Activated T-cell treated with anti-CD3 and anti-CD28 coated beads, Interleukin-2, amount 50 U/mL, for 24 hours (primary cell): ENCODE data around the gene PRR35.
"Not testable (repeated sequence)": the region's sequence is repeated elsewhere in the genome, so short reads cannot be mapped to it uniquely, and the experiment has no call there.

Experiments used
- DNase-seq: peaks from one replicate; pipeline ENCODE4 v3.0.0-alpha.2; 2020
- H3K27ac Mint-ChIP-seq: 2 replicates; pipeline ENCODE4 v1.8.0; 2020; ENCODE audit warnings: mild to moderate bottlenecking, mixed read lengths
- H3K27me3 Mint-ChIP-seq: 2 replicates; pipeline ENCODE4 v1.8.0; 2020; ENCODE audit warnings: mixed read lengths
- H3K36me3 Mint-ChIP-seq: 2 replicates; pipeline ENCODE4 v1.8.0; 2020; ENCODE audit warnings: low read depth, mixed read lengths
- H3K4me1 Mint-ChIP-seq: 2 replicates; pipeline ENCODE4 v1.8.0; 2020; ENCODE audit warnings: low read depth, mixed read lengths
- H3K4me3 Mint-ChIP-seq: 2 replicates; pipeline ENCODE4 v1.8.0; 2020; ENCODE audit warnings: mild to moderate bottlenecking, moderate library complexity, mixed read lengths
- H3K9me3 Mint-ChIP-seq: 2 replicates; pipeline ENCODE4 v1.8.0; 2020; ENCODE audit warnings: mixed read lengths

PRR35 gene

DNA sequence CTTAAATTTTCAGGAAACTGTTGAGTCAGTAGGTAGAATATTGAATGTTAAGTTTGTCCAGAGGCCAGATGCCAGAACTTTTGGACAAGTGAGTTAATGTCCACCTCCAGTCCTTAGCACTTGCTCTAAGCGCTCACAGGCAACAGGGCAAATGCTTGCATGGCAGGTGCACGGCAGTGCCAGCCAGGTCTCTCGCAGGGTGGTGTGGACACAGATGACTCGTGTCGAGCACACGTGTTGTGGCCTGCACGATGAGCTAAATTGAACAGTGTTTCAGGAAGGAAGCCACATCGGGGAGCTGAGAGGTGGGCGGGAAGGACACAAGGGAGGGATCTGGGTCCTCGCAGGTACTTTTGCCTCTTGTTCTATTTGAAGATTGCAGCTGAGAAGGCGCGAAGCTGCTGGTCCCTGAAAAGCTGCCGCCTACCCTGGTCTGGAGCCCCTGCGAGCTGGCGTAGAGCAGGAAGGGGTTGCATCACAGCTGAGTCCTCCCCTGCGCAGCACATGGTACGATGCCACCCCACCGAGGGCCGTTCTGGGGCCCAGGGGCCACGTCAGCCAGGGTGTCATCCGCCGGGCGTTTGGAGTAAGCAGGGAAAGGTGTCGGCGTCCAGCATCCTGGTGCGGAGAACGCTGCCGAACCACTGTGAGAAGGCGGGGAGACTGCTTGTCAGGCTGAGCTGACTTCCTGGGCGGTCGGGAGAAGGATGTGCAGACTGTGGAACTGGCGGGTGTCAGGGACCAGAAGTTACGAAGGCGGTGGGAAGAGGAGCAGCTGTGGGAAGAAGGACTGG is 35.9 kb downstream of the PRR35 start:
- H3K36me3 Mint-ChIP-seq = peaks cover 32% of the 10 kb centered on the region
- no peak for DNase-seq
- H3K27ac Mint-ChIP-seq = peak overlapping the region; percentile 58
- no peaks in the 10 kb centered on the region for H3K9me3 Mint-ChIP-seq
- H3K4me1 Mint-ChIP-seq = peaks cover 31% of the 10 kb centered on the region
- H3K4me3 Mint-ChIP-seq = no peak overlapping the region
- H3K27me3 Mint-ChIP-seq = no peaks in the 10 kb centered on the region

DNA sequence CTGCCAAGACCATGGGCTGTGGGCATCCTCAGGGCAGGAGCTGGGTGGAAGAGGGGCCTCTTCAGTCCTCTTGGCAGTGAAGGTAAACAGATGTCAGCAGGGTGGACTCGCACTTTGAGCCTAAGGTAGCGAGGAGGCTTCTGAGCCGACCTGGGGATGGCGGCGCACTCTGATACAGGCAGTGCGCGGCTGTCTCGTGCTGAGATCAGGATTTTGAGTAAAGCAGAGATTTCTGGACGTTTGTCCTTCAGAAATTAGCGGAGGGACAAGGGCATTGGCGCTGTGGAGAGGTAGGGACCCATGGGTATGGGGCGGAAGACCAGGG is 36.5 kb downstream of the PRR35 start:
- H3K4me1 Mint-ChIP-seq = peaks cover 31% of the 10 kb centered on the region
- H3K36me3 Mint-ChIP-seq = peaks cover 35% of the 10 kb centered on the region
- no peak overlapping the region for H3K27ac Mint-ChIP-seq
- no peak overlapping the region for H3K4me3 Mint-ChIP-seq
- no peak for DNase-seq
- H3K27me3 Mint-ChIP-seq = no peaks in the 10 kb centered on the region
- no peaks in the 10 kb centered on the region for H3K9me3 Mint-ChIP-seq

DNA sequence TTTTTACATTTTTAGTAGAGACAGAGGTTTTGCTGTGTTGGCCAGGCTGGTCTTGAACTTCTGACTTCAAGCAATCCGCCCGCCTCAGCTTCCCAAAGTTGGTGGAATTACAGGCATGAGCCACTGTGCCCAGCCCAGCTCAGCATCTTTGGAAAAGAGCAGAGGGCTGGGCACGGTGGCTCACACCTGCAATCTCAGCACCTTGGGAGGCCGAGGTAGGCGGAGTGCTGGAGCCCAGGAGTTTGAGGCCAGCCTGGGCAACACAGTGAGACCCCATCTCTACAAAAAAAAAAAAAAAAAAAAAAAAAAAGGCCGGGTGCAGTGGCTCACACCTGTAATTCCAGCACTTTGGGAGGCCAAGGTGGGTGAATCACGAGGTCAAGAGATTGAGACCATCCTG is 37.5 kb downstream of the PRR35 start:
- H3K4me3 Mint-ChIP-seq, H3K27me3 Mint-ChIP-seq, H3K27ac Mint-ChIP-seq, DNase-seq, H3K9me3 Mint-ChIP-seq: not testable (repeated sequence)
- Mint-ChIP-seq H3K36me3 (peaks cover 35% of the 10 kb centered on the region), H3K4me1 (peaks cover 24% of the 10 kb centered on the region)

DNA sequence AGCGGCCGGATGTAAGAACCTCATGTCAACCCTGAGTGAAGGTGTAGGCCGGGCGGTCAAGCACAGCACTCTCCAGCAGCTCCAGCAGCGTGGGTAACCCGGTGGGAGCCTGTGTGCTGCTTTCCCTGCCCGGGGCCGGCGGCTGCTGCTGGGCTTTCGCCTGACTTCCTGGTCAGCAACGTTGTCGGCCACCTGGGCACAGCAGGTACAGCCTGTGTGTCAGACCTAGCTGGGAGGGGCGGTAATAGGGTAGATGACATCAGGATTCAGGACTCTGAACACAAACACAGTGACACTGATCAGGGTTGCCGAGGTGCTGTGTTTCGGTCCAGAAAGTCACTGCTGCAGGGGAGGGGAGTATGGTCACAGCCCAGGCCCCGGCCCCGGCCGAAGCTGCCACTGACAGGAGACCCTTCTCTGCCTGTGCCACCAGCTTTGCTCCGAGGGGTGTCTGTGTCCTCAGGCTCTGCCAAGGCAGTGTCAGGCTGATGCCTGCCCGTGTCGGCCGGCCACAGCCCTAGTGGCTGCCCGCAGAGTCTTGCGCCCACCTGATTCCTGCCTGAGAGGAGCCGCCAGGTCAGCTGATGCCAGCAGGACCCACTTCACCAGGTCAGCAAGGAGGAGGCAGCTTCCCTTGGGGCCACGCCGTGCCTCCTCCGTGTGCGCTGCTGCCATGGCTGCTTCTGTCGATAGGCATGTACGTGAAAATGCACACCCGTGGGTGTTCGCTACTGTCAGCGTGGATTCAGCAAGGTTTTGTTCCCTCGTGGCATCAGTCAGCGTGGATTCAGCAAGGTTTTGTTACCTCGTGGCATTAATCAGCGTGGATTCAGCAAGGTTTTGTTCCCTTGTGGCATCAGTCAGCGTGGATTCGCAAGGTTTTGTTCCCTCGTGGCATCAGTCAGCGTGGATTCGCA is 38.9 kb downstream of the PRR35 start:
- H3K27me3 Mint-ChIP-seq = no peaks in the 10 kb centered on the region
- no peaks in the 10 kb centered on the region for H3K9me3 Mint-ChIP-seq
- H3K36me3 Mint-ChIP-seq = peaks cover 30% of the 10 kb centered on the region
- H3K27ac Mint-ChIP-seq = no peak overlapping the region
- H3K4me1 Mint-ChIP-seq = peaks cover 21% of the 10 kb centered on the region
- no peak overlapping the region for H3K4me3 Mint-ChIP-seq
- DNase-seq = no peak

DNA sequence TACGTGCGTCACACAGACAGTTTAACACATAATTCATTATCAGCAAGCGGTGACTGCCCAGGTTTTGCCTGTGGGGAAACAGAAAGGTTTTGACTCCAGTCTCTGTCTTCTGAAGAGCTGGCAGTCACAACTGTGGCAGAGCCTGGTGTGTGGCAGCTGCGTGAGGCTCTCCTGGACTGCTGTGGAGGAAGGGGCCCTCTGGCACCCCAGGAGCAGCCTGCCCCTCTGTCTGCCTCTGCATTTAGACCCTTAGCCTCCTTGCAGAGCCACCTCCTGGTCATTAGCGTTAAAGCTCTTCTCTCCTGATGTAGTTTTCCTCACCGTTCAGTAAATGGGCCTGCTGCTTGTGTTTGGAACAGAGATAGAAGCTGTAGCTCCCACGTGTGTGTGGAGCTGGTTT is 40.6 kb downstream of the PRR35 start:
- no peaks in the 10 kb centered on the region for H3K9me3 Mint-ChIP-seq
- no peak overlapping the region for H3K4me3 Mint-ChIP-seq
- no peak overlapping the region for H3K27ac Mint-ChIP-seq
- H3K36me3 Mint-ChIP-seq = peaks cover 33% of the 10 kb centered on the region
- H3K4me1 Mint-ChIP-seq = peaks cover 21% of the 10 kb centered on the region
- H3K27me3 Mint-ChIP-seq = no peaks in the 10 kb centered on the region
- DNase-seq = no peak

DNA sequence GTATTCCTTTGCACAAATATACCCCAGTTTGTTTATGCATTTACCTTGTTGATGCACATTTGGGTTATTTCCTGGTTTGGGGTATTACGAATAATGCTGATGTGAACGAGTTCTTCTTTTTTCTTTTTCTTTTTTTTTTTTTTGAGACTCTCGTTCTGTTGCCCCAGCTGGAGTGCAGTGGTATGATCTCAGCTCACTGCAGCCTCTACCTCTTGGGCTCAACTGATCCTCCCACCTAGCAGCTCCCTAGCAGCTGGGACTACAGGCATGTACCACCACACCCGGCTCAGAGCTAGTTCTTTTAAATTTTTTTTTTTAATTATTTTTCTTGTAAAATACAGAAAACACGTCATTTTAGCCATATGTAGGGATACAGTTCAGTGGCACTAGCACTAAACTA is 43.7 kb downstream of the PRR35 start:
- Mint-ChIP-seq H3K27ac (no peak overlapping the region), H3K9me3 (no peaks in the 10 kb centered on the region)

DNA sequence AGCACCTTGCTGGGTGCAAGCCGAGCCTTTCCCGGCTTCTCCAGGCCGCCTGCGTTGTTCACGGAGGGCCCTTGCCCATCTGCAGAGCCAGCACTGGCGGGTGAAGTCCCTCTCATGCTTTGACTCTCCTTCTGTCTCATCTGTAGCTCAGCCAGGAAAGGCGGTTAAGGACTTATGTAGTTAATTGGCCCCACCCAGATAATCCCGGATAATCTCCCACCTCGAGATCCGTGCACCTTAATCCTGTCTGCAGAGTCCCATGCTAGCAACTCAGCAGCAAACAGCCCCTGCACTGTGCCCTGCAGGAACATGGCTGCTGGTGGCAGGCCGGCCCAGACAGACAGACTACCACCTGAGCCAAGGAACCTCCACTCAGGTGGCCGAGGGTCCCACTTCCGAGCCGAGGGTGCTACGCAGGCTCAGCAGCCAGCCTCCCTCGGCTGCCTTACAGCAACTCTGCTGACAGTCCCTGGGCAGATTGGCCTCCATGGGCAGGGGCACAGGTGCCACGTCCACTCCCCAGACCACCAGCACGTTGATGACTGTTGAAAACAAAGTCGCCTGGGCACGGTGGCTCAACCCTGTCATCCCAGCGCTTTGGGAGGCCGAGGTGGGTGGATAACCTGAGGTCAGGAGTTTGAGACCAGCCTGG is 46.6 kb downstream of the PRR35 start:
- Mint-ChIP-seq H3K27ac (no peak overlapping the region), H3K9me3 (no peaks in the 10 kb centered on the region), H3K4me1 (peaks cover 31% of the 10 kb centered on the region), H3K36me3 (peaks cover 3% of the 10 kb centered on the region), H3K27me3 (no peaks in the 10 kb centered on the region), H3K4me3 (no peak overlapping the region)
- DNase-seq = no peak

More for the DNA sequence above, 43.7 kb downstream of the PRR35 start:
- Mint-ChIP-seq H3K27me3 (no peaks in the 10 kb centered on the region), H3K36me3 (peaks cover 14% of the 10 kb centered on the region), H3K4me3 (no peak overlapping the region), H3K4me1 (peaks cover 26% of the 10 kb centered on the region)
- DNase-seq = no peak

DNA sequence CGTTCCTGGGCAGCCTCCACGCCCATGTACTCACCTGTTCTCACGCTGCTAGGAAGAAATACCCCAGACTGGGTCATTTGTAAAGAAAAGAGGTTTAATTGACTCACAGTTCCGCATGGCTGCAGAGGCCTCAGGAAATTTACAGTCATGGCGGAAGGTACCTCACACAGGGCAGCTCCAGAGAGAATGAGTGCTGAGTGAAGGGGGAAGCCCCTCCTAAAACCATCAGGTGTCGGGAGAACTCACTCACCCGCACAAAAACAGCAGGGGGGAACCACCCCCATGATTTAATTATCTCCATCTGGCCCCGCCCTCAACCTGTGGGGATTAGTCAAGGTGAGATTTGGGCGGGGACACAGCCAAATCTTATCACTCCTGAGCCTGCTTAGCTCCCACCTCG is 47.8 kb downstream of the PRR35 start:
- no peaks in the 10 kb centered on the region for H3K9me3 Mint-ChIP-seq
- H3K4me1 Mint-ChIP-seq = peaks cover 28% of the 10 kb centered on the region
- H3K36me3 Mint-ChIP-seq = peaks cover 3% of the 10 kb centered on the region
- H3K4me3 Mint-ChIP-seq = no peak overlapping the region
- H3K27me3 Mint-ChIP-seq = no peaks in the 10 kb centered on the region
- peak; percentile 45 for DNase-seq
- peak overlapping the region; percentile 89 for H3K27ac Mint-ChIP-seq

DNA sequence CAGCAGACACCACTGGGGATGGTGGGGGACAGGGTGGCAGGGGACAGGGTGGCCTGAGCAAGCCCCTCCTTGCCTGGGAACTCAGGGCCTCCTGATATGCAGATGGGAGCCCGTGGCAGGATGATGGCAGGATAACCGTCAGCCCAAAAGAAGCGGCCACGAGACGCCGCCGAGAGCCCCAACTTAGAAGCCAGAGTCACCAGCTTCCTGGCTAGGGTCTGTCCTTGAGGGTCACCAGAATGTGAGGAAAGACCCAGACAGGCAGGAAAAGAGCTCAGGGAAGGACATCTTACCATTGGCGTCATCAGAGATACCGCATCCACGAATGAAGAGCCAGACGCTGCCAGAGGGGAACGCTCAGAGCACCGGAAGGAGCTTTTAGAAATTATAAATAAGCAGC is 49.1 kb downstream of the PRR35 start:
- Mint-ChIP-seq H3K27ac (peak overlapping the region; percentile 7), H3K4me3 (no peak overlapping the region), H3K27me3 (no peaks in the 10 kb centered on the region), H3K9me3 (no peaks in the 10 kb centered on the region), H3K4me1 (peaks cover 22% of the 10 kb centered on the region), H3K36me3 (peaks cover 3% of the 10 kb centered on the region)
- DNase-seq = no peak

DNA sequence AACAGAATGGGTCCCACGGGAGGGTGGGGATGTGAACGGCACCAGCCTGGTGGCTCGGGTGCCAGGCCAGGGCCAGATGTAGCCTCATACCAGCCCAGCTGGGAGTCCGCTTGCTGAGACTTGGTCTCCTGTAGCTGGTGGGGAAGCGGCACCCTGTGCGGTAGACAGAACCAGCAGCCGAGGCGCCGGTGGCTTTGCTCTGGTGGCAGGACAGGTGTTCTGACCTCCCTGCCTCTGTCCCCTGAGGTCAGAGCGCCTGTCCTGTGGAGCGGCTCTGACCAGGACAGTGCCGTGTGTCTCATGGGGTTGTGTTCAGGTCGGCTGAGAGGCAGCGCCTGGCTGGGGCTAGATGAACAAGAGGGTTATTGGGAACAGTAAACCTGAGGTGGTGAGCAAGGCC is 49.8 kb downstream of the PRR35 start:
- H3K4me3 Mint-ChIP-seq = no peak overlapping the region
- H3K27ac Mint-ChIP-seq = peak overlapping the region; percentile 7
- no peak for DNase-seq
- H3K4me1 Mint-ChIP-seq = peaks cover 20% of the 10 kb centered on the region
- no peaks in the 10 kb centered on the region for H3K9me3 Mint-ChIP-seq
- no peaks in the 10 kb centered on the region for H3K27me3 Mint-ChIP-seq
- peaks cover 4% of the 10 kb centered on the region for H3K36me3 Mint-ChIP-seq

DNA sequence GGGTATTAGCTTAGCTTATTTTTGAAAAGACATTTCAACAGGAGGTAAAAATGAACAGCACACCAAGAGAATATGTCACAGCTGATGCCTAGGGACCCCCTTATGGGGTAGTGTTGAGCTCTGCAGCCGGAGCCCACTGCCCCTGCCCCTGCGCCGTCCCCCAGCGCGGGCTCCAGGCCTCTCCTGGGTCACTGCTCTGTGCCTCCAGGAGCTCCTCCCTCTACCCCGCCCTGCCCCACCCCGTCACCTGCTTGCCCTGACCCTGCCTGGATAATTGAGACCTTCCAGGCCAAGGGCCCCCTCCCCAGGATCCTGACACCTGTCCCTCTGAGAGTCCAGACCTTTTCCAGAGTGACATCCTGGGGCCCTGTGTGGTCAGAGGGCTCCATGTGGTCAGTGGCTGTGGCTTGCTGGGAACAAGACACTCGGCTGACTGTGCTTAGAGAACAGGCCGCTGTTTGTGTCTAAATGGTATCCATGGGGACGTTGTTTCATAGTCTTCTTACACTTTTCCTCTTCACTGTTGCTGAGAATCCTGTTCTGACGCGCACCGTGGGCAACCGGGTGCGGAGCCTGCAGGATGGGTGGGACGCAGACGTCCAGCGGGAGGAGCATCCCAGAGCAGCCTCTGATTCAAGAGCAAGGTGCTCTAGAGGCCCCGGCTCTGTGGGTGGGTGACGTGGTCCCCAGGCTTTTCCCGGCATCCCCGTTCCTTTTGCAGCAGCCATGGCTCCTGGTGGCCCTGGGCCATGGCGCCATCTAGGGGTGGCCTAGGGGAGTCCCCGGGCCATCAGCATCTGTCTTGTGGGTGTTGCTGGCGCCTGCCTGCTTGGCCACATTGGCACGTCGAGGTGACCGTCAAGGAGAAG is 50.6 kb downstream of the PRR35 start:
- no peak overlapping the region for H3K4me3 Mint-ChIP-seq
- H3K4me1 Mint-ChIP-seq = peaks cover 17% of the 10 kb centered on the region
- peak; percentile 77 for DNase-seq
- H3K27me3 Mint-ChIP-seq = no peaks in the 10 kb centered on the region
- H3K27ac Mint-ChIP-seq = peak overlapping the region; percentile 72
- peaks cover 2% of the 10 kb centered on the region for H3K36me3 Mint-ChIP-seq
- H3K9me3 Mint-ChIP-seq = no peaks in the 10 kb centered on the region

DNA sequence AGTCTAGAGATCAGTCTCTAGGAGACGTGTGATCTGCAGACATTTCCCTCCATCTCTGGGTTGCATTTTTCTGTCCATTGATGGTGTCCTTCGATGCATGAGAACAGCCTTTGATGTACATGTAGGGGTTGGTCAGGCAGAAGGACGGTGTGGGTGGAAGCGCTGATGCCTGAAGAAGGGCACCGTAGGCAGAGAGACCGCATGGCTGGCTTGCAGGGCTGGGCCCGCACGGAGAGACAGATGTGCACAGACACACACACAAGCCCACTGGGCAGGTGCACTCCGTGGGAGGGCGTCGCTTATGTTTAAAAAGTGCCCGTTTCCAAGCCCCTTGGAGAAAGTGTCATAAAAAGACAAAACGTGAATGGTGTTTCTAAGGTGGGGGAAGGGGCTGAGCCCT is 54.9 kb downstream of the PRR35 start:
- Mint-ChIP-seq H3K27ac (no peak overlapping the region), H3K36me3 (peaks cover 2% of the 10 kb centered on the region), H3K4me3 (no peak overlapping the region), H3K9me3 (no peaks in the 10 kb centered on the region), H3K27me3 (no peaks in the 10 kb centered on the region), H3K4me1 (peaks cover 8% of the 10 kb centered on the region)
- no peak for DNase-seq
